NCI-H128 (cell line): Measurements from ENCODE around the gene SCN4A.
"Not testable (repeated sequence)": the region's sequence is repeated elsewhere in the genome, so short reads cannot be mapped to it uniquely, and the experiment has no call there.

ENCODE experiments used
- DNase-seq: peaks from one replicate; lab custom pipeline; 2025; ENCODE audit not compliant: unreplicated experiment; lab: John Stamatoyannopoulos, UW

The SCN4A gene

GRCh38 chr17:63918305-63918704 lies 54.4 kb downstream of the SCN4A start:
- DNase-seq: no peak

GRCh38 chr17:63917646-63918045 lies 55.1 kb downstream of the SCN4A start:
- DNase-seq: no peak

DNA sequence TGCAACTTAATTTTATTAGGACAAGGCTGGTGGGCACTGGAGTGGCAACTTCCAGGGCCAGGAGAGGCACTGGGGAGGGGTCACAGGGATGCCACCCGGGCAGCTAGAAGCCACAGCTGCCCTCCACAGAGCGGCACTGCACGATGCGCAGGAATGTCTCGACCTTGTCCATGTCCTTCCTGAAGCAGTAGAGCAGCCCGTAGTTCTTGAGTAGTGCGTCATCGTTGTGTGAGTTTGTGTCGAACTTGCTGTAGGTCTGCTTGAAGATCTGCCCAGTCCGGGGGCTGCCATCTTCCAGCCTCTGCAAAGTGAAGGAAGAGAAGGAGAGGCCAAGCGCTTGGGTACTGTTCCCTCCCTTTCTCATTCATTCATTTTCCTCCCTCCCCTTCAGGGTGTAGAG lies 55.5 kb downstream of the SCN4A start:
- DNase-seq: not testable (repeated sequence)

DNA sequence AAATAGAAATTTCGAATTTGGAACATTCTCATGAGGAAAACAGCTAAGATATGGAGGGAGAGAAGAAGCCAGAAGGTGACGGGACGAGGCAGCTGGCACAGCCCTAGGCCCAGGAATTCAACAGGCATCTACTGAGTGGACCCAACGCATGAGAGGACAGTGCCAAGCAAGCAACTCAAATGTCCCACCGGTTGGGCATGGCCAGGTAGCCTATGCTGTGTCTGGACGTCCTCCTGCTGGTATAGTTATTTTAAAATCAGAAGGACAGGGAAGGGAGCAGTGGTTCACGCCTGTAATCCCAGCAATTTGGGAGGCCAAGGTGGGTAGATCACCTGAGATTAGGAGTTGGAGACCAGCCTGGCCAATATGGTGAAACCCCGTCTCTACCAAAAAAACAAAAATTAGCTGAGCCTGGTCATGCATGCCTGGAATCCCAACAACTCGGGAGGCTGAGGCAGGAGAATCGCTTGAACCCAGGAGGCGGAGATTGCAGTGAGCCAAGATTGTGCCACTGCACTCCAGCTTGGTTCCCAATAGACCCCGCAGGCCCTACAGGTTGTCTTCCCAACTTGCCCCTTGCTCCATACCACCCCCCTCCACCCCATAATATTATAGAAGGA lies 56.0 kb downstream of the SCN4A start:
- no peak for DNase-seq

DNA sequence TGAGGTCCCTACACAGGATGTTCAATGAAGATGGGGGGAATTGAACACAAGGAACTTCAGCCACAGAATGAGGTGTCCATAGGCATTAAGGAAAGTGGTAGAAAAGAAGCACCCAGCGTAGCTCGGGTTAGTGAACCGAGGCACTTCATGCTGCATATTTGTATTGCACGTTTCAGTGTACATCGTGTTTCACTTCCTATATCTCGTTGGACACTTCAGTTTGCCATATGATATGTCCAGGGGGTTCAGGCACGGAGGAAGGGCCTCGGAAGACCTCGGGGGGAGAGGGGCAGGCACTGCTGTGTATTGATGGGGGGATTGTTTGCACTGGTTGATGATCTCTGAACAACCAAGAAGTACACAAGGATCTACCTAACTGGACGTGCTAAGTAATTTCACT lies 57.0 kb downstream of the SCN4A start:
- DNase-seq: not testable (repeated sequence)

DNA sequence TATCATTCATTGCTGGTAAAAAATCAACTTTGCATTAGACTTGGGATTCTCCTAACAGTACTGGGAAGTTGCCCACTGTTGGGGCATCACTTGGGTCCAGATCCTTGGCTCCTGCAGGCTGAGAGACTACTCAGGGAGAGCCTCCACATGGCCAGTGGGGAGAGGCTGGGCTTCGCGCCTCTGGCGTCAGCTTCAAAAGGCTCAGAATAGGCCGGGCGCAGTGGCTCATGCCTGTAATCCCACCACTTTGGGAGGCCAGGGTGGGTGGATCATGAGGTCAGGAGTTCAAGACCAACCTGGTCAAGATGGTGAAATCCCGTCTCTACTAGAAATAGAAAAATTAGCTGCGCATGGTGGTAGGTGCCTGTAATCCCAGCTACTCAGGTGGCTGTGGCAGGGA lies 58.2 kb downstream of the SCN4A start:
- DNase-seq: no peak

- DNase-seq: no peak
Measured at GRCh38 chr17:63911657-63912100, 61.0 kb downstream of the SCN4A start.

DNA sequence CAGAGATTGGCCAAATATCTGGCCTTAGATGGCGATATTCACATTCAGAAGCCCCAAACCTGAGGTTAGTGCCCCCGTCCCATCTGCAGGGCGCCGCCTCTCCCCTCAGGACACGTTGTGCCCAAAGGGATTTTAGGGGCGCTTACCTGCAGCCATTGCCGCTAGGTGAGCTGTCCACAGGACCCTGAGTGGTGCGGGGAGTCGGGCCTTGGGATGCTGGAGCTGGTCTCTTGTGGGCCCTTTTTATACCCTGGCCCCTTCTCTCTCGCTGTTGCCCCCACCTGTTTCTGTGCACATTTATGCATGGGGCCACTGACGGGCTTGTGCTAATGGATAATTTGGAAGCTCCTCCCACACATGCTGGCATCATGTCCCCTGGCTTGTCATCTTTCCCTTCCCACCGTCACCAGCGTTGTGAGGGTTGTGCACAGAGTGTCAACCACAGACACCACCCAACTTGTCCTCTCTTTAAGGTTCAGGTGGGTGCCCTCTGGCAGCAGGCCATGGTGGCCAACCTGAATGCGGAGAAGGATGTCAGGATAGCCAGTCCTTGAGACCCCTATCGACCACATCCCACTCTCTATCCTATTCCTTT lies 61.6 kb downstream of the SCN4A start, which contains the start of gene CSHL1:
TSS of gene CSHL1 (minus strand) at position 218 of the 595 bp plus-strand sequence. CDS start at position 156, 62 bp downstream.
- DNase-seq: no peak

GRCh38 chr17:63910096-63910495 lies 62.6 kb downstream of the SCN4A start:
- no peak for DNase-seq

DNA sequence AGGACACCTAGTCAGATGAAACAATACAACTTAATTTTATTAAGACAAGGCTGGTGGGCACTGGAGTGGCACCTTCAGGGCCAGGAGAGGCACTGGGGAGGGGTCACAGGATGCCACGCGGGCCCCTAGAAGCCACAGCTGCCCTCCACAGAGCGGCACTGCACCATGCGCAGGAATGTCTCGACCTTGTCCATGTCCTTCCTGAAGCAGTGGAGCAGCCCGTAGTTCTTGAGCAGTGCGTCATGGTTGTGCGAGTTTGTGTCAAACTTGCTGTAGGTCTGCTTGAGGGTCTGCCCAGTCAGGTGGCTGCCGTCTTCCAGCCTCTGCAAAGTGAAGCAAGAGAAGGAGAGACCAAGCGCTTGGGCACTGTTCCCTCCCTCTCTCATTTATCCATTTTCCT lies 63.1 kb downstream of the SCN4A start:
- not testable (repeated sequence) for DNase-seq

GRCh38 chr17:63907161-63907778 lies 65.4 kb downstream of the SCN4A start:
- DNase-seq: not testable (repeated sequence)

DNA sequence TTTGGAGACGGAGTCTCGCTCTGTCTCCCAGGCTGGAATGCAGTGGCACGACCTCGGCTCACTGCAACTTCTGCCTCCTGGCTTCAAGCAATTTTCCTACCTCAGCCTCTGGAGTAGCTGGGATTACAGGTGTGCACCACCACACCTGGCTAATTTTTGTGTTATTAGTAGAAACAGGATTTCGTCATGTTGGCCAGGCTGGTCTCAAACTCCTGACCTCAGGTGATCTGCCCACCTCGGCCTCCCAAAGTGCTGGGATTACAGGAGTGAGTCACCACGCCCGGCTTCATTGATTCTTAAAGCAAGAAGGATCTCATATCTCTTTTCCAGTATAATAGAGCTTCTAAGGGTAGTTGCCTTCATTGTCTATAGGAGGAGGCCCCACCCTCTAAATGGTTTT lies 67.9 kb downstream of the SCN4A start:
- DNase-seq: not testable (repeated sequence)

DNA sequence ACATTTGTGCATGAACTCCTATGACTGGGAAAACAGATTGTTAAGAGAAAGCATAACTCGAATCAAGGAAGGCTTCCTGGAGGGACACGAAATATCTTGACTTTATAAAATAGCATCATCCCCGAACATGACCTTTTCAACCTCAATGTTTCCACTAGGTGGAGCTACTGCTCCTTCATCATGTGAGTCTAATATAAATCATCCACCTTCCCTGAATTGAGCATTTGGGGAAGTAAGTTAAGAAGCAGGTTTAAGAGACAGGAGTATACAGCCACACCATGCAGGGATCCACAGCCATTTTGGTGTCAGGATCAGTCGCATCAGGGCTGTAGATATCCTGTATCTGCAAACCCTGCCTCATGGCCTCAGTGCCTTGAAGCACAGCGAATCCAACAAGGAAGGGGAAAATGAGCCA lies 68.9 kb downstream of the SCN4A start:
- not testable (repeated sequence) for DNase-seq

- not testable (repeated sequence) for DNase-seq
Measured at GRCh38 chr17:63901971-63902370, 70.7 kb downstream of the SCN4A start.

DNA sequence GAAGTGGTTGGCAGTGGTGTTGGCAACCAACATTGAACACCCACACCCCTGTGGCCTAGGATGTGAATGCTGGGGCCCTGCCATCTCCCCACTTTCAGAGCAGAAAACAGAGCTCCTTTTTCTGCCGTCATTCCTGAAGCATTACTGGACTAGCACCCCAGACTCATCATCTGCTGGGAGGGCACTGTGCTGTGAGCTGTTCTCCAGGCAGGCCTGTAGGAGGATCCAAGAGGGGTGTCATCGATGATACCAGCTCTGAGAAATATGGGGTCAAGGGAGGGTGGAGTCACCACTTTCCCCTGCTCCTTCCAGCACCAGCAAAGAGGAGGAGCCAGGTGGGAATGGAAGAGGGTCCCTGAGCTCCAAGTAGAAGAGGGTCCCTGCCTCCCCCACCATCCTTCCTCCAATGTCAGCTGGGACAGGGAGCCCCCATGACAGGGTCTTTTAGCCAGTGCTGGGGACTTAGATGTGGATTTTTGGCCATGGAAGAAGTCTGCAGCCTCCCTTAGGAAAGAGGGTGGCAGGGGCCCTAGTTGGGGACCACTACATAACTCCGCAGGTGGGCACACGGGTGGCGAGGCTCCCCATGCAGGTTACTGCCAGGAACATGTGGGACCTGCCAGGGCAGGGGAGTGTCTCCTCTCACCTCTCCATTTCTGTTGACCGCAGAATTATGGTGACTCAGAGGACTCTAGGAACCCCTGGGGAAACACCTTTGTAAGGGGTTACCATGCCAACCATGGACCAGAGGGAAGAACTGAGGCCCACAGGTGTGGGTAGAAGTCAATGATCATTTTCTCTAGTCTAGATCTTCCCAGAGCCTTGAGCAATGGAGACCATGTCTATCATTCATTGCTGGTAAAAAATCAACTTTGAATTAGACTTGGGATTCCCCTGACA lies 73.6 kb downstream of the SCN4A start:
- not testable (repeated sequence) for DNase-seq

DNA sequence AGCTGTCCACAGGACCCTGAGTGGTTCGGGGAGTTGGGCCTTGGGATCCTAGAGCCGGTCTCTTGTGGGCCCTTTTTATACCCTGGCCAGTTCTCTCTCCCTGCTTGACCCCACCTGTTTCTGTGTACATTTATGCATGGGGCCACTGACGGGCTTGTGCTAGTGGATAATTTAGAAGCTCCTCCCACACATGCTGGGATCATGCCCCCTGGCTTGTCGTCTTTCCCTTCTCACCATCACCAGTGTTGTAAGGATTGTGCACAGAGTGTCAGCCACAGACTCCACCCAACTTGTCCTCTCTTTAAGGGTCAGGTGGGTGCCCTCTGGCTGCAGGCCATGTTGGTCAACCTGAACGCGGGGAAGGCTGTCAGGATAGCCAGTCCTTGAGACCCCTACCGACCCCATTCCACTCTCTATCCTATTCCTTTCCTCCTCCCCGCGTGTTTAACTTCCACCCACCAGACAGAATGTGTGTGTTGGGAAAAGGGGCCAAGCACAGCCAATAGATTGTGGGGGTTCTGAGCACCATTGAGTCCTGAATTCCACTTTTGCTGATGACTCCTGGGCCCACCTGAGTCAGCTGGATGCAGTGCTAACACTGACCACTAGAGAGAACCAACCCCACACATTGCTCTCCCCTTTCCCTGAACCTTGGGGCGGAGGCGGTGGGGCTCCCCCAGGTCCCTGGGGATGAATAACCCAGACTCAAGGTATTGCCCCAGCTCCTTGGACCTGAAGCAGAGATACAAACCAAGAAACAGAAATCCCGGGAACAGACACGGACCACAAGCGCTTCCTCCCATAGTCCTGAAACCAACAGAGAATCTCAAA lies 76.0 kb downstream of the SCN4A start, which contains the start of gene CSH1:
TSS of gene CSH1 (minus strand) at position 51 of the 831 bp plus-strand sequence. CDS start 63 bp downstream, outside the sequence.
- DNase-seq: not testable (repeated sequence)

GRCh38 chr17:63894821-63895220 lies 77.9 kb downstream of the SCN4A start:
- DNase-seq: not testable (repeated sequence)

- DNase-seq: not testable (repeated sequence)
Measured at GRCh38 chr17:63894021-63894420, 78.7 kb downstream of the SCN4A start.

DNA sequence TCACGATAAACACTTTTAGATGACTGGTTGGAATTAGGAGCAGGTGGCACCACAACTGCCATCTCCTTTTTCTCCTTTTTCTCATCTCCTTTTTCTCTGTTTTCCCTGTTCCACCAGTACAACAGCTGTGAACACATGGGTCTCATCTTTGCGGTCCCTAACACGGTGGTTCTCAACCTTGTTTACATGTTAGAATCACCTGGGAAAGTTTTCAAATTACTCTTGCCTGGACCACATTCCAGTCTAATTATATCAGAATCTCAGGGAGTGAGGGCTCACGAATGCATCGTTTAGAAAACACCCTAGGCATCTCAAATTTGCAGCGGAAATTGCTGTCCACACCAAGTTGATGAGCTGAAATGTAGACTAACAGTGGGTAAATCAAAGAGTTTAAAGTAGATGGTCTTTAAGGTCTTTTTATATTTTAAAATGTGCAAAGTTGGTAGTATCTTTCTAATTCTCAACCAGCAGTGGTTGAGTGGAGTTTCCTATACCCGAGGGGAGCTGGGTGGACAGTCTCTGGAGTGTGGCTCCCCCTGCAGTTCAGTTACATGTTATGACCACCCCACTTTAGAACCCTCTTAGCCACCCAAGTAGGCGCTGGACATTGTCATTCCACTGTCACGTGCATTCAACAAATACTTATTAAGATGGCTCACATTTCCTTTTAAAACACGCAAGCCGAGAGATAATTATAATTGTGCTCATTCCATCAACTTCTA lies 80.2 kb downstream of the SCN4A start:
- DNase-seq: not testable (repeated sequence)
